ENCODE measurements around the gene DGKA. TPM values are rescaled to one million over a fixed set of nuclear protein-coding genes. Genes with fewer than 3 reads are reported as not detected.

Gene DGKA
- total and polyA plus RNA-seq, 2 experiments from 2014 or later = 16.1 to 24.6 TPM

DNA sequence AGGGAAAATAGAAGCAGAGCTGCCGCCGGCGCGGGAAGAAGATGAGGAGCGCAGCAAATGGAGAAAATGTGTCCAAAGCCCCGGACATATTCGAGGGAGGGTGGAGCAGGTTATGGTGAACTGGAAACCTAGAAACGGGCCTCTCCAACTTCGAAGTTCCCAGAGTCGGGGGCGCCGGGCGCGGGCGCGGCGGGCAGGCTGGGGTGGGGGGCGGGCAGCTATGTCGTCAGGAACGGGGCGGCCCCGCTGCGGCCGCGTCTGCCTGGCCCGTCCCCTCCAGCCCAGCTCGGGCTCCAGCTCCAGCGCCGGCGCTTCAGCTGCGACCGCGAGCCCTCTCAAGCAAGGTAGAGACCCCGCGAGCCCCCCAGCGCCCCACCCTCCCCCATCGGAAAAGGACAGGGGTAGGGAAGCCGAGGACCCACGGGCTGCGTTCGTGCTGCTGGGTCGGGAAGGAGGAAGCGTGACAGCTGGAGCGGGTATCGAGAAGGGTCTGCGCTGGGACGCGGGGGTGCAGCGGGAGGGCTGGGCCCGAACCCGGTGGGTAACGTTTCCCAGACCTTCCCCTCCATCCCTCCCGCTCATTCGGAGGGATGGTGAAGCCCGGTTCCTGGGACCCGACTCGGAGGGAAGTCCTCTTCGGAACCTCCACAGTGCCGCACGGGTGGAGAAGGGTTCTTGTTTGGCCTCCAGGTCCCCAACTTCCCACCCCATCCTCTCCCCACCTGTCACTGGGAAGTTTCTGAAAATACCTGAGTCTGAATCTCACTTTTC lies 1.0 kb downstream of the DGKA start:
- Mint-ChIP-seq H3K36me3 (ENCODE audit: low read depth) (peaks cover 4% of the 10 kb centered on the region; the same call in 1 of the 3 replicates), H3K27me3 (ENCODE audit: insufficient read depth, low read depth, poor library complexity) (peaks cover 27% of the 10 kb centered on the region), H3K27ac (peak overlapping the region; percentile 34; the same call in 1 of the 2 replicates), H3K4me3 (peak overlapping the region; percentile 81), H3K9me3 (no peaks in the 10 kb centered on the region; the same call in 2 of the 3 replicates), H3K4me1 (peaks cover 28% of the 10 kb centered on the region)
- Histone ChIP-seq H3K79me2 (replicated peaks; ENCODE audit: insufficient read depth) (no peaks in the 10 kb centered on the region), H3K36me3 (ENCODE audit: insufficient read depth) (no peaks in the 10 kb centered on the region), H3K4me3 (peak overlapping the region; percentile 75), H3F3A (replicated peaks; ENCODE audit: low read depth) (peaks cover 11% of the 10 kb centered on the region), H4K20me1 (replicated peaks; ENCODE audit: insufficient read depth) (no peaks in the 10 kb centered on the region), H3K4me1 (ENCODE audit: insufficient read depth) (peaks cover 42% of the 10 kb centered on the region), H3K9me2 (ENCODE audit: insufficient read depth) (no peaks in the 10 kb centered on the region), H2AFZ (peak overlapping the region; percentile 96), H3K27ac (ENCODE audit: low read depth) (no peak overlapping the region; the same call in 1 of the 2 replicates), H3K4me2 (peak overlapping the region; percentile 86), H3K27me3 (ENCODE audit: insufficient read depth) (peaks cover 43% of the 10 kb centered on the region)
- no peak for TF ChIP-seq STAT1 (IDR thresholded peaks at IDR 0.05; ENCODE audit: unreplicated experiment)
- TF ChIP-seq EZH2phosphoT487 (IDR thresholded peaks at IDR 0.05; ENCODE audit: unreplicated experiment) = no peak
- TF ChIP-seq POLR2AphosphoS5 (IDR thresholded peaks at IDR 0.05; ENCODE audit: low read depth) = no peak; the same call in 1 of the 2 replicates
- DNase-seq (ENCODE audit: low spot score) (peak; percentile 70), ATAC-seq (peak; percentile 22)

- no peak overlapping the region for H3K27ac Mint-ChIP-seq
- Histone ChIP-seq H3K4me1 (ENCODE audit: insufficient read depth) (peaks cover 42% of the 10 kb centered on the region), H3K9me2 (ENCODE audit: insufficient read depth) (no peaks in the 10 kb centered on the region), H2AFZ (peak overlapping the region; percentile 85), H3F3A (replicated peaks; ENCODE audit: low read depth) (peaks cover 6% of the 10 kb centered on the region), H3K27ac (ENCODE audit: low read depth) (no peak overlapping the region), H3K4me2 (peak overlapping the region; percentile 86), H3K4me3 (peak overlapping the region; percentile 75), H3K36me3 (ENCODE audit: insufficient read depth) (no peaks in the 10 kb centered on the region), H3K27me3 (ENCODE audit: insufficient read depth) (peaks cover 43% of the 10 kb centered on the region), H3K79me2 (replicated peaks; ENCODE audit: insufficient read depth) (no peaks in the 10 kb centered on the region), H4K20me1 (replicated peaks; ENCODE audit: insufficient read depth) (no peaks in the 10 kb centered on the region)
- TF ChIP-seq STAT1 (IDR thresholded peaks at IDR 0.05; ENCODE audit: unreplicated experiment) (no peak), CREB1 (CRISPR knock-in tag; IDR thresholded peaks at IDR 0.05; ENCODE audit: low read depth) (peak; percentile 38)
- no peak for DNase-seq (ENCODE audit: low spot score)
- H3K9me3 Mint-ChIP-seq = no peaks in the 10 kb centered on the region; the same call in 2 of the 3 replicates
- peaks cover 27% of the 10 kb centered on the region for H3K27me3 Mint-ChIP-seq (ENCODE audit: insufficient read depth, low read depth, poor library complexity)
- ATAC-seq = no peak
- H3K4me3 Mint-ChIP-seq = peak overlapping the region; percentile 81
- no peaks in the 10 kb centered on the region; the same call in 2 of the 3 replicates for H3K36me3 Mint-ChIP-seq (ENCODE audit: low read depth)
- H3K4me1 Mint-ChIP-seq = peaks cover 28% of the 10 kb centered on the region
Measured at GRCh38 chr12:55932551-55932910, 1.6 kb downstream of the DGKA start.

GRCh38 chr12:55933169-55933798 lies 2.3 kb downstream of the DGKA start:
- Histone ChIP-seq H3K4me1 (ENCODE audit: insufficient read depth) (peaks cover 40% of the 10 kb centered on the region), H3K79me2 (replicated peaks; ENCODE audit: insufficient read depth) (no peaks in the 10 kb centered on the region), H3K27me3 (ENCODE audit: insufficient read depth) (peaks cover 43% of the 10 kb centered on the region), H4K20me1 (replicated peaks; ENCODE audit: insufficient read depth) (no peaks in the 10 kb centered on the region), H3K4me3 (no peak overlapping the region), H3K4me2 (peak overlapping the region; percentile 86), H3K36me3 (ENCODE audit: insufficient read depth) (no peaks in the 10 kb centered on the region), H3F3A (replicated peaks; ENCODE audit: low read depth) (peaks cover 5% of the 10 kb centered on the region; the same call in 1 of the 2 replicates), H3K27ac (ENCODE audit: low read depth) (no peak overlapping the region), H2AFZ (no peak overlapping the region), H3K9me2 (ENCODE audit: insufficient read depth) (no peaks in the 10 kb centered on the region)
- Mint-ChIP-seq H3K27me3 (ENCODE audit: insufficient read depth, low read depth, poor library complexity) (peaks cover 27% of the 10 kb centered on the region), H3K4me1 (peaks cover 28% of the 10 kb centered on the region), H3K27ac (no peak overlapping the region), H3K36me3 (ENCODE audit: low read depth) (no peaks in the 10 kb centered on the region; the same call in 2 of the 3 replicates), H3K9me3 (no peaks in the 10 kb centered on the region), H3K4me3 (no peak overlapping the region)
- no peak for ATAC-seq
- no peak for DNase-seq (ENCODE audit: low spot score)
- no peak for TF ChIP-seq CREB1 (CRISPR knock-in tag; IDR thresholded peaks at IDR 0.05; ENCODE audit: low read depth)
- TF ChIP-seq STAT1 (IDR thresholded peaks at IDR 0.05; ENCODE audit: unreplicated experiment) = no peak
- TF ChIP-seq ZNF462 (CRISPR knock-in tag; IDR thresholded peaks at IDR 0.05) = no peak
- TF ChIP-seq JUNB (IDR thresholded peaks at IDR 0.05; ENCODE audit: unreplicated experiment) = no peak
- no peak for TF ChIP-seq EZH2phosphoT487 (IDR thresholded peaks at IDR 0.05; ENCODE audit: unreplicated experiment)

Measured in GM23338 (cell line).